Measurements from ENCODE around the gene HDX. TPM values are rescaled to one million over a fixed set of nuclear protein-coding genes. Genes with fewer than 3 reads are reported as not detected.

The HDX gene
- polyA plus RNA-seq, 1 experiment: 5.1 TPM

DNA sequence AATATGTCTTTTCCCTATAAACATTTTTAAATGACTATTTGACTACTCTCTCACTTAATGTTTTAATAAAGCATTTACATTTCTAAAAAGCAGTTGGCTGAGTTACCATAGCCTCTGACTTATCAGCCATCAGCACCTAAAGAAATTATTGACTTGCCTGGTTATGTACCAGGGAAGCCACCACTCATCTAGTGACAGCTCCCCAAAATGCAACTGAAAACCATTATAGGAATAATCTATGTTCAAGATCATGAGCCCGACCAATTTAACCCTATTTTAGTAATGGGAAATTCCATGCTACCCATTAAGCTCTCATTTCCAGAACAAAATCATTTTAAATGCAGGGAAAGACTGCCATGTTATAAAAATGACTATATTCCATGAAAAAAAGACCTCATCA, 34.4 kb downstream of the HDX start:
- CTCF ChIA-PET: no interaction called here
- DNase-seq (ENCODE audit: low read depth, low spot score): no peak
- H3K27me3 ChIP-seq (ENCODE audit: control insufficient read depth, insufficient read depth, low read length): no peaks in the 10 kb centered on the region
- H3K27ac ChIP-seq (ENCODE audit: low read depth, low read length): no peak overlapping the region
- no peaks in the 10 kb centered on the region for H3K9me3 ChIP-seq (ENCODE audit: control insufficient read depth, insufficient read depth, low read length)
- POLR2A ChIA-PET: no interaction called here
- H3K4me3 ChIP-seq (ENCODE audit: low read depth, low read length): no peak overlapping the region
- TF ChIP-seq, protein P1, sequence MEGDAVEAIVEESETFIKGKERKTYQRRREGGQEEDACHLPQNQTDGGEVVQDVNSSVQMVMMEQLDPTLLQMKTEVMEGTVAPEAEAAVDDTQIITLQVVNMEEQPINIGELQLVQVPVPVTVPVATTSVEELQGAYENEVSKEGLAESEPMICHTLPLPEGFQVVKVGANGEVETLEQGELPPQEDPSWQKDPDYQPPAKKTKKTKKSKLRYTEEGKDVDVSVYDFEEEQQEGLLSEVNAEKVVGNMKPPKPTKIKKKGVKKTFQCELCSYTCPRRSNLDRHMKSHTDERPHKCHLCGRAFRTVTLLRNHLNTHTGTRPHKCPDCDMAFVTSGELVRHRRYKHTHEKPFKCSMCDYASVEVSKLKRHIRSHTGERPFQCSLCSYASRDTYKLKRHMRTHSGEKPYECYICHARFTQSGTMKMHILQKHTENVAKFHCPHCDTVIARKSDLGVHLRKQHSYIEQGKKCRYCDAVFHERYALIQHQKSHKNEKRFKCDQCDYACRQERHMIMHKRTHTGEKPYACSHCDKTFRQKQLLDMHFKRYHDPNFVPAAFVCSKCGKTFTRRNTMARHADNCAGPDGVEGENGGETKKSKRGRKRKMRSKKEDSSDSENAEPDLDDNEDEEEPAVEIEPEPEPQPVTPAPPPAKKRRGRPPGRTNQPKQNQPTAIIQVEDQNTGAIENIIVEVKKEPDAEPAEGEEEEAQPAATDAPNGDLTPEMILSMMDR (IDR thresholded peaks at IDR 0.05; ENCODE audit: low read depth, low read length): no peak

- DNase-seq (ENCODE audit: low read depth, low spot score): no peak
- H3K9me3 ChIP-seq (ENCODE audit: control insufficient read depth, insufficient read depth, low read length): no peaks in the 10 kb centered on the region
- ChIA-PET POLR2A (no interaction called here), CTCF (no interaction called here)
- TF ChIP-seq, protein P1 (IDR thresholded peaks at IDR 0.05; ENCODE audit: low read depth, low read length): no peak
- H3K27me3 ChIP-seq (ENCODE audit: control insufficient read depth, insufficient read depth, low read length): no peaks in the 10 kb centered on the region
- no peak overlapping the region for H3K27ac ChIP-seq (ENCODE audit: low read depth, low read length)
- H3K4me3 ChIP-seq (ENCODE audit: low read depth, low read length): no peak overlapping the region
These were observed 48.7 kb downstream of the HDX start for GRCh38 chrX:84453351-84454246.

DNA sequence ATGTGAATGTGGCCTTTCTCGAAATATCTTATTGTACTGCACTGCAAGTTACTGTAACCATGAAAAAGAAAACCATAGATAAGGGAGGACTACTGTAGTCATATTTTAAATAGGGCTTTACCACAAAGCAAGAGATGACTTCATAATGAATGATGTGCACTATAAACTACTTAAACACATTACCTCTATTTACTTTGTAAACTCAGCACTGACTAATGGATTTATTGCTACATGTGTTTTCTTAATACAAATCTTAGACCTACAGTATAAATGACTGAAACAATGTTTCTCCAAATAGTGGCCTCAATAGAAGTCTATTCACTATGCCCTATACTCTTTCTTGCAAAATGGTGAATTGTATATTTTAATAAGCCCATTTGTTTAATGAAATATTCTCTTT, 61.1 kb downstream of the HDX start:
- H3K4me3 ChIP-seq (ENCODE audit: low read depth, low read length): no peak overlapping the region
- H3K9me3 ChIP-seq (ENCODE audit: control insufficient read depth, insufficient read depth, low read length): no peaks in the 10 kb centered on the region; the same call in 1 of the 2 replicates
- no peaks in the 10 kb centered on the region for H3K27me3 ChIP-seq (ENCODE audit: control insufficient read depth, insufficient read depth, low read length)
- TF ChIP-seq, protein P1 (IDR thresholded peaks at IDR 0.05; ENCODE audit: low read depth, low read length): no peak
- DNase-seq (ENCODE audit: low read depth, low spot score): peak; percentile 2
- no peak overlapping the region for H3K27ac ChIP-seq (ENCODE audit: low read depth, low read length)
- CTCF ChIA-PET: no interaction called here
- POLR2A ChIA-PET: no interaction called here

DNA sequence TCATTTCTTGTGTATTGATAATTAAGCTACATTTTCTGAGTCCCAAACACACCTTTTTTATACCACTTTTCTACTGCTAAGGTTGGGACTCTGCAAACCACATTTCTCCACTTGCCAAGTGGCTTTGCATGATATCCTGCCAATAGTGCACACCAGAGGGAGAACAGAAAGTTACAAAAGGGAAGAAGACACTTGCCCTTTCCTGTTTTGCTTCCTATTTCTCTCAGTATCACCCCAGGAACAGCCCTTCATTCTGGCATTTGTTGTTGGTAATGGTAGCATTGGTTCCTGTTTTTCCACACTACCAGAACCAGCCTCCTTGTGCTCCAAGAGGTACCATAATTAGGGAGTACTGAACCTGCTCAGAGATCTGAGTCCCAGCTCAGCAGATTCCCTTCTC, 87.1 kb downstream of the HDX start:
- no peak overlapping the region for H3K27ac ChIP-seq (ENCODE audit: low read depth, low read length)
- TF ChIP-seq, protein P1 (IDR thresholded peaks at IDR 0.05; ENCODE audit: low read depth, low read length): no peak
- H3K9me3 ChIP-seq (ENCODE audit: control insufficient read depth, insufficient read depth, low read length): no peaks in the 10 kb centered on the region
- ChIA-PET CTCF (no interaction called here), POLR2A (no interaction called here)
- H3K4me3 ChIP-seq (ENCODE audit: low read depth, low read length): no peak overlapping the region
- no peaks in the 10 kb centered on the region for H3K27me3 ChIP-seq (ENCODE audit: control insufficient read depth, insufficient read depth, low read length)
- DNase-seq (ENCODE audit: low read depth, low spot score): no peak

- no peaks in the 10 kb centered on the region for H3K9me3 ChIP-seq (ENCODE audit: control insufficient read depth, insufficient read depth, low read length)
- TF ChIP-seq, protein P1 (IDR thresholded peaks at IDR 0.05; ENCODE audit: low read depth, low read length): no peak
- no peaks in the 10 kb centered on the region for H3K27me3 ChIP-seq (ENCODE audit: control insufficient read depth, insufficient read depth, low read length)
- ChIA-PET CTCF (interaction anchor here (1.7 kb wide), 1 partner anchor 24 kb away, joined by 4 read pairs; no protein-coding TSS in a partner anchor), POLR2A (no interaction called here)
- no peak overlapping the region for H3K27ac ChIP-seq (ENCODE audit: low read depth, low read length)
- H3K4me3 ChIP-seq (ENCODE audit: low read depth, low read length): no peak overlapping the region; the same call in 1 of the 2 replicates
- DNase-seq (ENCODE audit: low read depth, low spot score): no peak
These were observed 138.6 kb downstream of the HDX start for GRCh38 chrX:84363663-84364062.
